Activated CD4-positive, alpha-beta T cell treated with anti-CD3 and anti-CD28 coated beads, Interleukin-2, Interleukin-4, amounts not matched to agents 100 ng/mL and 50 ng/mL, durations not matched to agents 16 hours and 8 hours (primary cell): Measurements from ENCODE around the gene OSBPL9.

Source experiments
- DNase-seq: peaks from one replicate; pipeline ENCODE4 v3.0.0-alpha.2; 2020; ENCODE audit warnings: low spot score

Gene OSBPL9

DNA sequence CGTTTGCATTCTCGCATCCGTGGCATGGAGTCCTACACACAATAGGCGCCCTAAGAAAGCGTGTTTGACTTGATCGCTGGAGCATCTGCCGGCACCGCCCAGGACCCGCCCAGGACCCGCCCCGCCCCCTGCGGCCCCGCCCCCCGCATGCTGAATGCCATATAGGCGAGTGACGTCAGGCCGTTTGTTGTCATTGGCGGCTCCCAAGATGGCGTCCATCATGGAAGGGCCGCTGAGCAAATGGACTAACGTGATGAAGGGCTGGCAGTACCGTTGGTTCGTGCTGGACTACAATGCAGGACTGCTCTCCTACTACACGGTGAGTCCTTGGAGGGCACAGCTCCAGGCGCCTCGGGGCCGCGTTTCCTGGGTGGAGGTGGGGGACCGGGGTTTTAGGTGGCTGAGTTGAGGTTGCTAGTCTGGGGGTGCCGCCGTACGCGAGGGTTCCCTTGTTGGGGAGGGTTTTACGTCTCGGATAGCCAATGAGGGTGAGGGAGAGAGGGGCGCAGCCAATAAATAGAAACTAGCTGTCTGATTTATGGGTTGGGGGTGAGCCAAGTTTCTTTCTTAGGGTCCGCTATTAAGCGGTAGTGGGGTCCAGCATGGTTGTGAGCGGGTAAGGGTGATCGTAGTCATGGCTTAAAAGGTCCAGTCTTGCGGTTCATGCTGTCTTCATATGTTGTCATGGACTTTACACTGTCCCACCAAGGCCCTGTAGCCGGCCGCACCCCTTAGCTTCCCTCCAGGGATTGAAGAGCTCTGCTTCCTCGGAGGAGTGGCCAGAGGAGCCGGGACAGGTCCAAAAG is at the start of gene OSBPL9:
Gene OSBPL9, plus strand, starts transcription at position 190 of the 806 bp plus-strand sequence. Its CDS starts 19 bp downstream, at position 209.
- peak; percentile 92 for DNase-seq

GRCh38 chr1:51567653-51568052 is 49.2 kb upstream of the OSBPL9 start:
- DNase-seq, result no peak

DNA sequence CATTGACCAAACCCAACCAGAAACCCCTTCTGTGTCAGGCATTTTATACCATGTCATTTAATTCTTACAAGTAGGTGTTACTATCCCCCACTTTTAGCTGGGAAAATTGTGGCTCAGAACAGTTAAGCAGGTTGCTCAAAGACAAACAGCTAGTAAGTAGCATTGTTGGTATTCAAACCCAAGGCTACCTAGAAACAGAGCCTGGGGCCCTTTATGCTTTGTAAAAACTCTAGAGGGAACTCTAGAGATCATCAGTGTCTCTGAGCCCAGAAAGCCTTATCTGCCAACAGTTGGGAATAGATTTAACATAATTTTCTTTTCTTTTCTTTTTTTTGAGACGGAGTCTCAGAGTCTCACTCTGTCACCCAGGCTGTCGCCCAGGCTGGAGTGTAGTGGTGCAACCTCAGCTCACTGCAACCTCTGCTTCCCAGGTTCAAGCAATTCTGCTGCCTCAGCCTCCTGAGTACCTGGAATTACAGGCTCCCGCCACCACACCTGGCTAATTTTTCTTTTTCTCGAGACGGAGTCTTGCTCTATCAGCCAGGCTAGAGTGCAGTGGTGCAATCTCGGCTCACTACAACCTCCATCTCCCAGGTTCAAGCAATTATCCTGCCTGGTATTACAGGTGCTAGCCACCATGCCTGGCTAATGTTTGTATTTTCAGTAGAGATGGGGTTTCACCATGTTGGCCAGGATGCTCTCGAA is 48.5 kb upstream of the OSBPL9 start:
- no peak for DNase-seq

GRCh38 chr1:51569284-51570062 is 47.4 kb upstream of the OSBPL9 start:
- DNase-seq, result peak; percentile 81

DNA sequence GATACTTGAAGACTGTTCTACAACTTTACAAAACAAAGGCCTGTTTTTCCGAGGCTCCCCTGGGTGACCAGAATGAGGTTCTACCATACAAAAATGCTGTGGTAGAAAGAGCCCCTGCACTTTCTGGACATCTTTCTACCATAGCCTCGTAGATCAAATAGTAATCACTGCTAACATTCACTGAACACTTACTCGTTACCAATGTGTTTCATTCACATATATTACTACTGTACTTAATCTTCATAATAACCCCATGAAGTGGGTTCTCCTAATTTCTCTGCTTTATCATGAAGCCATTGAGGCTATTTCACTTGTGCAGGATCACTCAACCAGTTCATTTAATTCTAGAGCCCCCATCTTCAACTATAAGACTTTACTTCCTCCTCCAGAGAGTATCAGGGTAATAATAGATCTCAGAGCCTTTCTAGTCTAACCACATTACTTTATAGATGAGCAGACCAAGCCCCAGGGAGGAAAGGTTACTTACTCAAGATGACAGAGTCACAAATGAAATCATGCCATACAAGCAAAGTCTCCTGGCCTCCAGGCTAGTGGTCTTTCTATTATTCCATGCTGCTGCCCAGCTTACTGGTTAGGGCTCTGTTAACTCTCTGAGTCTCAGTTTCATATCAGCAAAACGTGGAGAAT is 46.7 kb upstream of the OSBPL9 start:
- peak; percentile 48 for DNase-seq

DNA sequence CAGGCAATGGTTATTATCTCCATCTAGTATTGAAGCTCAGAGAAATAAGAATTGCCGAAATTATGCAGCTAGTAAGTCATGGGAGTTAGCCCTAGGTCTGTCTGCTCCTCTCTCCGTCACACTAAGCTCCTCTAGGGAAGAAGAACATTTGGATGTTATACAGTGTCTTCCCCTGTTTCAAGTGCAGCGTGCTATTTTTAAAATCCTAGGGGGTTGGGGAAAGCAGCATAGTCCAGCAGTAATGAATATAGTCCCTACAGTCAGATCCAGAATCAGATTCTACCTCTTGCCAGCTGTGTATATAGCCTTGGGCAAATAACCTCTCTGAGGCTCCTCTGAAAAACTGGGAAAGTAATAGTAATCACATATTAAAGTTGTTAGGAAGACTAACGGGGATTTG is 44.5 kb upstream of the OSBPL9 start:
- no peak for DNase-seq

DNA sequence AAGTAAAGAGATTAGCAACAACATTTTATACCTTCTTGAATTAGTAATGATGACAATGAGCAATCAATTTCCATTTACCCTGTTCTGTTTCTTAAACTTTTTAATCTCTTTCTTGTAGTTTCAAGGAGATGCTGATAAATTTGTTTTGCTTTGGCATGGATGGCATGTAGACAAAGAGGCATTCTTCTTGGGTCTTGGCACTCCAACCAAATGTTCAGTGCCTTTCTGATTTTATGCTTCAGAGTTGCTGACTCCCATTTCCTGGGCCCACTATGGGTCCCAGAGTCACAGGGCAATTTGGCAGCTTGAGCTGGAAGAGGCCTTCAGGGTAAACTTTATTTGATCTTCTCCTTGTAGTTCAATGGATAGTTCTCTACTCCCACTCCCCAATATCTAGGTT is 42.1 kb upstream of the OSBPL9 start:
- DNase-seq, result no peak

DNA sequence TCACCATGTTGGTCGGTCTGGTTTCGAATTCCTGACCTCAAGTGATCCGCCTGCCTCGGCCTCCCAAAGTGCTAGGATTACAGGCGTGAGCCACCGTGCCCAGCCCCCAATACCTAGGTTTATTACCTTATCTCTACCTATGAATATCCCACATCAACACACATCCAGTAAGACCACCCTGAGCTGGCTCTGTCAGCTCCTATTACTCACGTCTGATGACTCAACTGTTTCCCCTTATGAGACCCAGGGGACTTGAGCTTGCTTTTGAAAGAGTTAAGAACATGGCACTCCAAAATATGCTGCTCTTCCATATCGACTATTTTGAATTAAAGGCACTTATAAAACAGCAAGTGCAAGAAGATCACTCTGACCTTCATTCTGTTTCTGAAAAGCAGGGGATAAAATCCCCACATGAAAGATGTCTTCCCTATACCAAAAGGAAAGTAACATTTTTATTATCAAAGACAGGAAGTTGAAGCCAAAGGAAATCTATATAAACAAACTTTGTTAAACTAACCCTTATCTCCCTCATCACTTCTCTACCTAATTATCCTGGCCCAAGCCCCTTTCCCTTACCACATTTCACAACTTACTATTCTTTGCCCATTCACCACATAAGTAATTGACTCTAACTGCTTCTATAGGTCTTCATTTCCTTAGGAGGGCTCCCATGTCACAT is 41.3 kb upstream of the OSBPL9 start:
- no peak for DNase-seq

DNA sequence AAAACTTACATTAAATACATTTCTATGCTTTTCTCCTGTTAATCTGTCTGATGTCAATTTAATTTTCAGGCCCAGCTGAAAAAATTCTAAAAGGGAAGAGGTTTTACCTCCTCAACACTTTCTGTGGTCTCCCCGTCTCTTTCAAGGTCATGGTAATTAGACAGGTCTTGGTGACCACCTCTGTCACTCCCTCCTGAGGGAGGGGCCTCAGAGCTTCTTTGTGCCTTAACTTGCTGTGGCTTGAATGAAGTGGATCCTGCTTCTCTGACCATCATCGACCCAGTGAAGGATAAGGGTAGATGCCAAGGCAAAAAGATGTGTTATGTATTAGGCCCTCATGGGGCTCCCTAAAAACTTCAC is 40.8 kb upstream of the OSBPL9 start:
- no peak for DNase-seq

DNA sequence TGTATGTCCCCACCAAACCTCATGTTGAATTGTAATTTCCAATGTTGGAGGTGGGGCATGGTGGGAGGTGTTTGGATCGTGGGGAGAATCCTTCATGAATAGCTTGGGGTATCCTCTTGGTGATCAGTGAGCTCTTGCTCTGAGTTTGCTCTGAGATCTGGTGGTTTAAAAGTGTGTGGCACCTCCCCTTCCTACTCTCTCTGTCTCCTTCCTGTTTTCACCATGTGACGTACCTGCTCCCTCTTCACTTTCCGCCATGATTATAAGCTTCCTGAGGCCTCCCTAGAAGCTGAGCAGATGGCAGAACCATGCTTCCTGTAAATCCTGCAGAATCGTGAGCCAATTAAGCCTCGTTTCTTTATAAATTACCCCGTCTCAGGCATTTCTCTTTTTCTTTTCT is 40.0 kb upstream of the OSBPL9 start:
- no peak for DNase-seq

- DNase-seq, result no peak
These were observed 38.3 kb upstream of the OSBPL9 start for GRCh38 chr1:51578383-51579109.

DNA sequence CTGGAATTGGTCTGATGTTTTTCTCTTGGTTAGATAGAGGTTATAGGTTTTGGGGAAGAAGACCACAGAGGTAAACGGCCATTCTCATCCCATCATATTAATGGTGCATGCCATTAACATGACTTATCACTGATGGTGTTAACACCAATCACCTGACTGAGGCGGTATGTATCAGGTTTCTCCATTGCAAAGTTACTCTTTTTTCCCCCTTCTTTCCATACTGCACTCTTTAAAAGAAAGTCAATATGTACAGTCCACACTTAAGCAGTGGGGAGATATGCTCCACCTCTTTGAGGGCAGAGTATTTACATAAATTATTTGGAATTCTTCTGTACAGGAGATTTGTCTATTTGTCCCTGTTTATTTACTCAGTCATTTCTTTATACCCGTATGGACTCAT is 35.7 kb upstream of the OSBPL9 start:
- no peak for DNase-seq

GRCh38 chr1:51583532-51583931 is 33.4 kb upstream of the OSBPL9 start:
- DNase-seq, result no peak

DNA sequence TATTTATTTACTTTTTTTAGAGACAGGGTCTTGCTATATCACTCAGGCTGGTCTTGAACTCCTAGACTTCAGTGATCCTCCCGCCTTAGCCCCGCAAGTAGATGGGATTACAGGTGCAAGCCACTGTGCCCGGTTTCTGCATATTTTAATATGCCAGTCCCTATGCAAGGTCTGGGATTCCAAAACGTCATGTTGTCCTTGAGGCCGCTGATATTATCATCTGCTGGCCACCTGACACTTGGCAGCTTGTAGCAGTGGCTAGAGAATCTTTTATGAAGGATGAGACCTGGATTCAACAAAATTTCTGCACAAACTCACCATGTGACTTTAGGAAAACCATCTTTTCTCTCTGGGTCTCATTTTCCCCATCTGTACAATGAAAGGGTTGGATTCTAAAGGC is 32.9 kb upstream of the OSBPL9 start:
- no peak for DNase-seq

- DNase-seq, result no peak
These were observed 24.2 kb upstream of the OSBPL9 start for GRCh38 chr1:51592711-51593110.

- DNase-seq, result no peak
These were observed 22.2 kb upstream of the OSBPL9 start for GRCh38 chr1:51594716-51595115.

GRCh38 chr1:51600529-51600928 is 16.4 kb upstream of the OSBPL9 start:
- no peak for DNase-seq

DNA sequence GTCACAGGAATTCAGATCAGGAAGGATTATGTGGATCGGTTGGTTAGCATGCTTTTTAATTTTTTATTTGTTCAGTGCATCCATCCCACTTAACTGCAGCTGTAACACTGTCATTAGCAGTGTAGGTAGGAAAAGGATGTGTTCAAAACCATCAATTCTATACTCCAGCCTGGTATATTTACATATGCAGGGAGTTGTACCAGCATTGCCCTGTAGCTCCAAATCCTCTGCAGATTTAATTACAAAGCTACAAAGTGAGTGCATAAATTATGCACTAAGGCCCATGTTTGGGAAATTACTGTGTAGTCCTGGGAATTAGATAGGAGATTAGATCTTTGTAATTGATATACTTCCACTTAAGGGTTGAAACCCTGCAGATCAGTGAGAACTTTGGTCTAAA is 15.9 kb upstream of the OSBPL9 start:
- DNase-seq, result no peak

DNA sequence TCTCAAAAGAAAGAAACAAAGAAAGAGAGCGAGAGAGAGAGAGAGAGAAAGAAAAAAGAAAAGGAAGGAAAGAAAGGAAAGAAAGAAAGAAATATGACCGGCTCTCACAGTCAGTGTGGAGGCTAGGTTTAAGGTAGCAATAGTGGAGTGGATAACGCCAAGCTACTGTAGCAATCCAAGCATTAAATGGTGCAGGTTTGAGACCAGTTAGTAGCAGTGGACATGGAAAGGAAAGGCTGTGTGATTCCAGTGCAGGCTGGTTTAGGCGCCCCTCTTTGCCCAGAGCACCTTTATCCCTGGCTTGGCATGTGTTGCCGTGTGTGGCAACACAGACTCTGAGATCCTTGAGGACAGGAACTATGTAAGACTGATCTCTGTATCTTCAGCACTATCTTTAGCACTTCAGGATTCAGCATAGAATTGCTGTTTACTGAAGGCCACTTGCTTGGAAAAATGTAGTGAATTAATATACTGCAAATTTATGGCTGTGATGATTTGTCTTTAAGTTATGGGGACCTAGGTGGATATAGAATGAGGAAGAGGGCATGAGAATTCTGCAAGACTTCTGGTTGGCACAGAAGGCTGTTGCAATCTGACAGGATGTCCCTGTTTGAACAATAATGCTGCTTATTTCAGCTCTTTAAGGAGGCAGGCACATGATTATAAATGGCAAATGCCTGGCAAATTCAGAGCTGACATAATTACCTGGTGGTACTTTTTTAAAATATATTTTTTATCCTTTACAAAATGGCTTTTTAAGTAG is 10.8 kb upstream of the OSBPL9 start:
- no peak for DNase-seq

DNA sequence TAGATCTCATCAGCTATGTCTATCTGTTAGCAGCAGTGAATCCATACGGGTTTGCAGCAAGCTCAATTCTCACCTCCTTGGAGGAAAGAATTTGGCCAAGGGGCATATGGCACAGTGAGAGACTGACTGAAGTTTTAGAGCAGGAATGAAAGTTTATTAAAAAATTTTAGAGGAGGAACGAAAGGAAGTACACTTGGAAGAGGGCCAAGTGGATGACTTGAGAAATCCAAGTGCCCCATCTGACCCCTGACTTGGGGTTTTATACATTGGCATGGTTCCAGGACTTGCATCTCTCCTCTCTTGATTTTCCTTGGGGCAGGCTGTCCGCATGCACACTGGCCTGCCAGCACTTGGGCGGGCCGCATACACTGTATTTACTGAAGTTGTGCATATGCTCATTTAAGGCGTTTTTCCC is 9.2 kb upstream of the OSBPL9 start:
- DNase-seq, result no peak
